Large intestine (tissue), 3 donors: Measurements from ENCODE around the gene SH3RF3. TPM values are rescaled to one million over a fixed set of nuclear protein-coding genes. Genes with fewer than 3 reads are reported as not detected.

Experiments used
- DNase-seq, 2 donors: peaks; one replicate each; pipeline versions ENCODE4 v3.0.0 to v3.0.0-alpha.2; 2013
- H3K27ac ChIP-seq: one replicate; pipeline ENCODE4 v1.5.1; 2013; ENCODE audit warnings: low read length
- H3K27me3 ChIP-seq: 2 replicates; pipeline ENCODE4 v1.6.1; 2013; ENCODE audit warnings: low read length; ENCODE audit not compliant: control insufficient read depth, insufficient read depth
- H3K36me3 ChIP-seq: 2 replicates; pipeline ENCODE4 v1.6.1; 2013; ENCODE audit warnings: low read length; ENCODE audit not compliant: control insufficient read depth, insufficient read depth
- H3K4me1 ChIP-seq: one replicate; pipeline ENCODE4 v1.6.1; 2013; ENCODE audit warnings: low read length; ENCODE audit not compliant: control insufficient read depth, insufficient read depth
- H3K4me3 ChIP-seq: one replicate; pipeline ENCODE4 v1.5.1; 2013; ENCODE audit warnings: low read length
- H3K9me3 ChIP-seq: one replicate; pipeline ENCODE4 v1.6.1; 2013; ENCODE audit warnings: mild to moderate bottlenecking, low read depth, low read length, moderate library complexity; ENCODE audit not compliant: control insufficient read depth
- WGBS: methylation state at CpG from one replicate; pipeline ENCODE4 v1.1.5; 2013; ENCODE audit warnings: low lambda C conversion rate; ENCODE audit not compliant: insufficient coverage; 5-methylcytosine and 5-hydroxymethylcytosine counted together
- polyA plus RNA-seq: library from polyadenylated mRNA; unstranded; fragments of 120-200 nt; gene quantifications from one replicate; pipeline ENCODE4 v1.2.1, GENCODE V29; 2013

SH3RF3 gene
- polyA plus RNA-seq, 1 donor = 3.0 TPM

DNA sequence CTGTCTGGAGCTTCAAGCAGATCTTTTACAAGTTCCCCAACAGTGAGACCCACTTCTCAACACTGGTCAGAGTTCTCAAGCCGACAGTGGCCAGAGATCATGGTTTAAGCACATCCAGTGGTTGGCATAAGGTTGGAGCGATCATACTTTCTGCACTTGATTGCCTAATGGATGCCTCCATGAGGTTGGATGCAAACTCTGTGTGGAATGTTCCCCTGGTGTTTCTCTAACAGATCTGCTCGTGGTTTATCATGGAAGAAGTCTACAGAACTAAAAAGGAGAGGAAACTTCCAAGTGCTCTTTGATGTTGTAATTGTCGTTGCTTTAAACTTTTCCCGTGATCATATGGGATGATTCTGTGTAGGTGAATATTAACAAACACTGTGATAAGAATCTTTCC lies 60.7 kb downstream of the SH3RF3 start:
- no CpG with 5 or more reads among the region's 5 CpGs for WGBS
- no peaks in the 10 kb centered on the region for H3K36me3 ChIP-seq
- no peak for DNase-seq
- H3K27me3 ChIP-seq = no peaks in the 10 kb centered on the region
- H3K9me3 ChIP-seq = no peaks in the 10 kb centered on the region
- H3K4me3 ChIP-seq = no peak overlapping the region
- no peak overlapping the region for H3K27ac ChIP-seq
- no peaks in the 10 kb centered on the region for H3K4me1 ChIP-seq

DNA sequence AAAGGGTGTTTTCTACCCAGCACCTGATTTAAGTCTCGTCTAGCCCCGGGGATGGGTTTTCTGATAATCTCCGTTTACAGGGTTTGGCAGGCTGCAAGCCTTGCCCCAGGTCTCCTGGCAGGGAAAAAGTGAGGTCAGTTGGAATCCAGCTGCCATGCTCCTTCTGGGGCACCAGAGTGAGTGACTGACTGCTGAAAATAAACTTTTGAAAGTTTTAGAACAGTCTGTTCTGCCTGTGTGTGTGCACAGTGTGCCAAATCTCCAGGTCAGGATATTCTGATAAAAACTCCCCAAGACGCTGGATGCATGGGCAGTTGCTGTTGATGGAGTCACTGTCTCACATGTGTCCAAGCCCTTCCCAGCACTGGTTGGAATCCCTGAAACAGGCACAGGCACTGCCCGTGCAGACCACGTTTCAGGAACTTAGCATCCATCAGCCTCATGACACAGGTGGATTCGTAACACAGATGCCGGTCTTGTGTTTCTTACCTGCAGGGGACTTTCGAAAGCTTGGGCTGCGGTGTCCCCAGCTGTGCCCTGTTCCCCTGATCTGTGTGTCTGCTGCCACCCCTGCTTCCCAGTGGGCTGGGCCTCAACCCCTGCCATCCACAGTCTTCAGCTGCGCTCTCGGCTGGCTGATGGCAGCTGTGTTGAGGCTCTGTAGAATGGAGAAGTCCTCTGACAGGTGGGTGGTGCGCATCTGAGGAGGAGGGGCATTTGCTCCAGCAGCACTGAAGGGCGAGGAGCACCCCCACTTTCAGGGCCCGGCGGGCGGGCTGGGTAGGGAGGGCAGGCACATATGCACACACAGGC lies 65.0 kb downstream of the SH3RF3 start:
- H3K27me3 ChIP-seq = no peaks in the 10 kb centered on the region
- H3K9me3 ChIP-seq = no peaks in the 10 kb centered on the region
- H3K4me1 ChIP-seq = no peaks in the 10 kb centered on the region
- WGBS = no CpG with 5 or more reads among the region's 17 CpGs
- no peak overlapping the region for H3K27ac ChIP-seq
- H3K4me3 ChIP-seq = no peak overlapping the region
- H3K36me3 ChIP-seq = no peaks in the 10 kb centered on the region
- no peak for DNase-seq

DNA sequence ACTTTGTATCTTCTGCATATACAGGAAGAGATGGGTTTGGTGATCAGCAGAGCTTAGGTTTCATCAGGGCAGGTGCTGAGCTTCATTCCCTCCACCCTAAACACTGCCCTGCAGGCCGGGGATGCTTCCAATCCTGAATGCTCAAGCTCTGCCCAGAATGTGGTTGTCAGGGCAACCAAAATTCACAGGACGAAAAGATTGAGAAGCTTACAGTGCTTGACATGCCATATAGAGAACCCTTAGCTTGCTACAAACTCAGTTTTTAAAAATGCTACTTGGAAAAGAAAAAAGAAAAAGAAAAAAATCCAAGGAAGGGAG lies 65.6 kb downstream of the SH3RF3 start:
- DNase-seq = no peak
- no CpG with 5 or more reads among the region's 2 CpGs for WGBS

DNA sequence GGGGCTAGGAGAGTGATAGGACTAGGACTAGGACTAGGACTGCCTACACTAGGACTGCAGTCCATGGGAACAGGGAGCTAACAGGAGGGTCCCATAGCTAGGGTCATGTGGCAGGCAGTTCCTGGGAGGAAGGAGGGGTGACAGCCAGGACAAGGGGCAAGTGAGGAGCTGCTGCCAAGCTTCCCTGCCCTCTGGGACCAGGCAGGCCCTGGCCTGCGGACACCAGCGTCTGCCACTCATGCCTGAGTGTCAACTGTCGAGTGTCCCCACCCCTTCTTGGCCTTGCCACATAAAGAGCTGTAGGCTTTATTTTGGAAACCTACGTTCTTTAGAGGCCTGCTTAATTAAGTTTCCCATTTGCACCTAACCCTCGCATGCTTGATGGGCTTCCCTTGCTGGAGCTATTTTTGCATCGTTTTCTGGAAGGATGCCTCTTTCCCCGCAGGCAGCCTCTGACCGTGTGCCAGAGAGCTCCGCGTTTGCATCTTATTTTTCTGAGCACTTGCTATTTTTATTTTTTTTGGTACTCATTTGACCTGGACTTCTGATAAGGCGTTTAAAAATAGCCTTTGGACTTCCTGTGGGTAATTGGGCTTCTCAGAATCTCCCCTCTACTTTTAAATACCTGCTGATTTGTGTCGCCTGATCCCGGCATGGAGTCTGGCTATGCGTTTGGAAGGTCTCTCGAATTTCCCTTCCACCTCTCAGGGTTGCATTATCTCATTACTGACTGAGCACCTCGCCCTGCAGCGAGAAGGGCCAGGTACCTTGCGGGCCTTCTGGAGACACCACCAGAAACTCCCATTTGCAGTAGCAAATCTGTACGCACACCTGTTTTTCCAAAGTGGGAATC lies 66.4 kb downstream of the SH3RF3 start:
- 85% methylated on average over 5 of the region's 19 CpGs for WGBS
- no peak for DNase-seq
- Histone ChIP-seq H3K9me3 (no peaks in the 10 kb centered on the region), H3K4me1 (no peaks in the 10 kb centered on the region), H3K36me3 (no peaks in the 10 kb centered on the region), H3K4me3 (no peak overlapping the region), H3K27me3 (no peaks in the 10 kb centered on the region), H3K27ac (no peak overlapping the region)

More for the DNA sequence above, 65.6 kb downstream of the SH3RF3 start:
- Histone ChIP-seq H3K9me3 (no peaks in the 10 kb centered on the region), H3K36me3 (no peaks in the 10 kb centered on the region), H3K4me1 (no peaks in the 10 kb centered on the region), H3K27me3 (no peaks in the 10 kb centered on the region), H3K27ac (no peak overlapping the region), H3K4me3 (no peak overlapping the region)

DNA sequence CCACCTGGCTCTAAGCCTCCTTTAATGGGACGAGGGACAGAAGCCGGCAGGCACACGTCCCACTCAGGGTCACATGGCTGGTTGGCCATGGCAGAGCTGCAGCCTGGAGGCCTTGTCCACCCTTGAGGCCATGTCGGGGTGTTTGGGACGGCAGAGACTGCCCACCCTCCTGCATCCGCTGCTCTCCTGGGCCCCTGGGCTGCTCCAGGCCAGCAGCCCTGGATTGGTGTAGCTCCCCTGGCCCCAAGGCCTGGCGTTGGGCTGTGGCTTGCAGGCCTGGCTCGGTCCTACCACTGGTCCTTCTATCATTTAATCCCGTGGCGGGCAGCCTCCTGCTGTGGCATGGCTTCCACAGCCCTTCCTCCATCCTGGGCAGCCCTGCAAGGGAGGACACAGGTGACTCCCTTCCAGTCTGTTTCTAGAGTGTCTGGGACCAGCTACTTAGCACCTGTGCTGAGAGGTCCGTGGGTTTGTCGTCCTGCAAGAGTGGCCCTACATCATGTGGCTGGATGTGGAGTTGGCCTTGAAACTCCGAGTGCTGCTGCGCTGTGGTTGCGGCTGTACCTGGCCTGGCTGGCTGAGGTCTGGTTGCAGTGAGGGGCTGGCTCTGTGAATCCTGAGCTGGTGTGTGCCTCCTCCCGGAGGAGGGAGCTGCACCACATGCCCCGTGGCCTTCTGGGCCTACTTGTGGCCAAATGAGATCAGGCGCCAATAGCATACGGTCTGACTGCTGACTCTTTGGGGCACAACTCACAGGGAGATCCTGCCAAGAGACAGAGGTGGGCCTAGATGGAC lies 67.3 kb downstream of the SH3RF3 start:
- no CpG with 5 or more reads among the region's 19 CpGs for whole genome bisulfite sequencing
- Histone ChIP-seq H3K4me1 (no peaks in the 10 kb centered on the region), H3K27ac (no peak overlapping the region), H3K27me3 (no peaks in the 10 kb centered on the region), H3K9me3 (no peaks in the 10 kb centered on the region), H3K36me3 (no peaks in the 10 kb centered on the region), H3K4me3 (no peak overlapping the region)
- no peak for DNase-seq

DNA sequence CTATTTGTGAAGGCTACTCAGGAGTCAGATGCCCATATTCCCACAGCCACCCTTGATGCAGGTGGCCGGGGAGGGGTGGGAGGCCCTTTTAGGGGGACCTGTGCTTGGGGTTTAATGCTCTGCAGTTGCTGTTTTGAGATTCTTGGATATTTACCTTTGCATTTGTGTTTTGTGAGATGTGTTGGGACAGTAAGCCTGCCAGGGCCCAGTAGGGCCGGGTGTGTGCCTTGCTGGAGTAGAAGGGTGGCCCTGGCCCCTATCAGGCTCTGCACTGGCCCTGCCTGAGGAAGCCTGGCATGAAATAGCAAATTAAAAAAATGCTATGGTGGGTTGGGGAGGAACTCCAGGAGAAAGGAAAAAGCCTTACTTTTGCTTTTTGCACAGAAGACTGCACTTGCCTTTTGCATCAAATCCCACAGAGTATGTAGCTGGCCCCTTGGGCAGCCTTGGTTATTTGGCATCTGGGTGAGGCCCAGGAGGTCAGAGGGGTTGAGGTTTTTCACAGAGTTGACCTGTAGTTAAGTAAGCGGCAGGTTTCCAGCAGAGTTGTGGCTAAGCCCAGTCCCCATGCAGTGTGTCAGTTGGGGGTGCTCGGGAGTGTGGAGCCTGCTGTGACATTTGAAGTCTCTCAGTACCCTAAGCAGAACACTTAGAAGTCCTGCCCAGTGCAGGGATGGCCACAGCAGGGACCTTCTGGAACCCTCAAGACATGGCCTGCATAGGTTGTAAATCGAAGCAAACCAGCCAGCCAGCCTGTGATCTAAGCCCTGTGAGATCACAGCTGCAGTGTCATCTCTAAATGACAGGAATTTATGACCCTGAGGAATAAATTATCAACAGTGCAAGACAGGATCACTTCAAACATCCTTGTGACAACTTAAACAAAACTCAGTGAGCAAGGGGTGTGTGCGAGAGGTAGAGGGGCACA lies 68.8 kb downstream of the SH3RF3 start:
- Histone ChIP-seq H3K27me3 (no peaks in the 10 kb centered on the region), H3K27ac (no peak overlapping the region), H3K4me3 (no peak overlapping the region), H3K4me1 (no peaks in the 10 kb centered on the region), H3K9me3 (no peaks in the 10 kb centered on the region), H3K36me3 (no peaks in the 10 kb centered on the region)
- no CpG with 5 or more reads among the region's 6 CpGs for WGBS
- no peak for DNase-seq

DNA sequence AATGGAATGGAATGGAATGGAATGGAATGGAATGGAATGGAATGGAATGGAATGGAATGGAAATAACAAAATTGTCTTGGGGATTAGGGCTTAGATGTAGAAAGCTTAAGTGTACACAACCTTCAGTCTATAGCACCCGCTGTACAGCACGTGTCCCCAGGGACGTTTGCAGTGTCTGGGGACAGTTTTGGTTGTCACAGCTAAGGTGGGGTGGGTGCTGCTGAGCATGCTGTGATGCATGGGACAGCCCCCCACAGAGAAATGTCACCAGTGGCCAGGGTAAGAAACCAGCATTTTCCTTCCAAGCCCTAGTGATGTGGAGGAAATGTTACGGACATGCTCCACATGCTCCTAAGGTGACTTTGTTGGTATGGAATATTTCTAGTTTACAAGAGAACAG lies 70.8 kb downstream of the SH3RF3 start:
- H3K36me3 ChIP-seq = no peaks in the 10 kb centered on the region
- no peak overlapping the region for H3K27ac ChIP-seq
- H3K9me3 ChIP-seq = no peaks in the 10 kb centered on the region
- H3K4me1 ChIP-seq = peaks cover 6% of the 10 kb centered on the region
- H3K4me3 ChIP-seq = no peak overlapping the region
- DNase-seq = no peak
- no peaks in the 10 kb centered on the region for H3K27me3 ChIP-seq
- WGBS = no CpG with 5 or more reads among the region's 4 CpGs

DNA sequence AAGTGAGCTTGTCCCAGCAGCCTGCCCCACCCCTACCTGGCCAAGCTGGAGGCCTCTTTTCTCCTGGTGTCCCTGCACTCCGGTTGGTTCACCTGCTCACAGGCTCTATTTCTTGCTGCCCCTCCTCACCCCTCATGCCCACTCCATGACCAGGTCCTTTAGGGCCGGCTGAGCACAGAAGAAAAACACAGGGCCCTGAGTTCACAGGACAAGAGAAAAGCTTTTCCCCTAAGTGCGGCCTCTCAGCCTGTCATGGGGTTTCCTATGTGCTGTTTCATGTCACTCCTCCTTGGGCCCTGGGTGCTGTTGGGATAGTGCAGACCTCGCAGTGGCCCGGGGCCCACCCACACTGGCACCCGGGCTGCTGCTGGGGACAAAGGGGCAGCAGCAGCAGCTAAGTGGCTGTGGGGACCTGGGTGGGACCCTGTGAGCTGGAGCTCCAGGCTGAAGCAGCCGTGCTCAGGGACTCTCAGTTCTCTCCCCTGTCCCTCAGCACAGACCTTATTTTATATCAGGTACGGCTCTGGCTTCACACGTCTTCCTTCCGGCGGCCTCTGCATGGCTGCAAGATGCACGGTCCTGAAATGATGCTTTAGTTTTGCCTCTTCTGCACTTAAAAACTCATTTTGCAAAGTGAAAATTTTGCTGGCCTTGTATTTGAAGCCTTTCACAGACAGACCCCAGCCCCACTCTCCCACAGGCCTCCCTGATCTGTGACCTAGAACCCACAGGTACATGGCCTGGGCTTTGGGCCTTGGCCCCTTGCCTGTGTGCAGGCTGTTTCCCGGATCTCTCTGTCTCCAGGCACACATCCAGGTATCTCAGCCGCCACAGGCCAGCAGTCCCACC lies 71.8 kb downstream of the SH3RF3 start:
- no peak for DNase-seq
- H3K4me3 ChIP-seq = no peak overlapping the region
- H3K36me3 ChIP-seq = no peaks in the 10 kb centered on the region
- H3K27me3 ChIP-seq = no peaks in the 10 kb centered on the region
- 83% methylated on average over 1 of the region's 14 CpGs for WGBS
- peaks cover 6% of the 10 kb centered on the region for H3K4me1 ChIP-seq
- H3K9me3 ChIP-seq = no peaks in the 10 kb centered on the region
- no peak overlapping the region for H3K27ac ChIP-seq
